Activated naive CD8-positive, alpha-beta T cell (primary cell): Measurements from ENCODE around the gene ASIC5.

Experiments
- H3K27ac Mint-ChIP-seq: one replicate; pipeline ENCODE4 v1.8.0; 2021; ENCODE audit warnings: mixed read lengths
- H3K27me3 Mint-ChIP-seq: one replicate; pipeline ENCODE4 v1.8.0; 2021; ENCODE audit warnings: mixed read lengths
- H3K36me3 Mint-ChIP-seq: one replicate; pipeline ENCODE4 v1.8.0; 2021; ENCODE audit warnings: mixed read lengths
- H3K4me1 Mint-ChIP-seq: one replicate; pipeline ENCODE4 v1.8.0; 2021; ENCODE audit warnings: low read depth, mixed read lengths
- H3K4me3 Mint-ChIP-seq: one replicate; pipeline ENCODE4 v1.8.0; 2021; ENCODE audit warnings: mild to moderate bottlenecking, mixed read lengths
- H3K9me3 Mint-ChIP-seq: one replicate; pipeline ENCODE4 v1.8.0; 2021; ENCODE audit warnings: low read depth, mixed read lengths

Gene ASIC5

GRCh38 chr4:155889946-155890345 lies 23.9 kb upstream of the ASIC5 start:
- H3K27ac Mint-ChIP-seq: no peak overlapping the region
- H3K27me3 Mint-ChIP-seq: peaks cover 11% of the 10 kb centered on the region
- no peak overlapping the region for H3K4me3 Mint-ChIP-seq
- H3K9me3 Mint-ChIP-seq: peaks cover 3% of the 10 kb centered on the region
- no peaks in the 10 kb centered on the region for H3K4me1 Mint-ChIP-seq
- no peaks in the 10 kb centered on the region for H3K36me3 Mint-ChIP-seq

- H3K4me1 Mint-ChIP-seq: no peaks in the 10 kb centered on the region
Measured at GRCh38 chr4:155889031-155889793, 23.1 kb upstream of the ASIC5 start.

GRCh38 chr4:155887847-155888570 lies 21.9 kb upstream of the ASIC5 start:
- peaks cover 11% of the 10 kb centered on the region for H3K27me3 Mint-ChIP-seq
- H3K4me1 Mint-ChIP-seq: no peaks in the 10 kb centered on the region
- H3K36me3 Mint-ChIP-seq: no peaks in the 10 kb centered on the region
- H3K4me3 Mint-ChIP-seq: no peak overlapping the region
- no peak overlapping the region for H3K27ac Mint-ChIP-seq
- peaks cover 6% of the 10 kb centered on the region for H3K9me3 Mint-ChIP-seq

More at GRCh38 chr4:155889031-155889793, 23.1 kb upstream of the ASIC5 start:
- H3K27ac Mint-ChIP-seq: no peak overlapping the region
- no peak overlapping the region for H3K4me3 Mint-ChIP-seq
- H3K27me3 Mint-ChIP-seq: peaks cover 11% of the 10 kb centered on the region
- H3K36me3 Mint-ChIP-seq: no peaks in the 10 kb centered on the region
- H3K9me3 Mint-ChIP-seq: peaks cover 3% of the 10 kb centered on the region

- Mint-ChIP-seq H3K4me3 (no peak overlapping the region), H3K4me1 (no peaks in the 10 kb centered on the region), H3K36me3 (no peaks in the 10 kb centered on the region), H3K9me3 (peaks cover 6% of the 10 kb centered on the region), H3K27ac (no peak overlapping the region), H3K27me3 (peaks cover 10% of the 10 kb centered on the region)
Measured at GRCh38 chr4:155887045-155887444, 21.0 kb upstream of the ASIC5 start.

GRCh38 chr4:155885666-155886065 lies 19.6 kb upstream of the ASIC5 start:
- Mint-ChIP-seq H3K4me1 (no peaks in the 10 kb centered on the region), H3K9me3 (peaks cover 3% of the 10 kb centered on the region), H3K4me3 (no peak overlapping the region), H3K27ac (no peak overlapping the region), H3K36me3 (no peaks in the 10 kb centered on the region), H3K27me3 (peaks cover 6% of the 10 kb centered on the region)

- Mint-ChIP-seq H3K27ac (no peak overlapping the region), H3K36me3 (no peaks in the 10 kb centered on the region), H3K27me3 (peaks cover 1% of the 10 kb centered on the region), H3K9me3 (peaks cover 3% of the 10 kb centered on the region), H3K4me3 (no peak overlapping the region), H3K4me1 (no peaks in the 10 kb centered on the region)
Measured at GRCh38 chr4:155883895-155884294, 17.8 kb upstream of the ASIC5 start.

GRCh38 chr4:155881555-155881954 lies 15.5 kb upstream of the ASIC5 start:
- H3K4me3 Mint-ChIP-seq: no peak overlapping the region

GRCh38 chr4:155879767-155880166 lies 13.7 kb upstream of the ASIC5 start:
- H3K9me3 Mint-ChIP-seq: peaks cover 3% of the 10 kb centered on the region
- H3K36me3 Mint-ChIP-seq: no peaks in the 10 kb centered on the region
- H3K4me3 Mint-ChIP-seq: no peak overlapping the region
- H3K4me1 Mint-ChIP-seq: no peaks in the 10 kb centered on the region
- no peak overlapping the region for H3K27ac Mint-ChIP-seq
- no peaks in the 10 kb centered on the region for H3K27me3 Mint-ChIP-seq

More at GRCh38 chr4:155881555-155881954, 15.5 kb upstream of the ASIC5 start:
- Mint-ChIP-seq H3K27ac (no peak overlapping the region), H3K27me3 (no peaks in the 10 kb centered on the region), H3K4me1 (no peaks in the 10 kb centered on the region), H3K36me3 (no peaks in the 10 kb centered on the region), H3K9me3 (peaks cover 3% of the 10 kb centered on the region)

- Mint-ChIP-seq H3K4me3 (no peak overlapping the region), H3K9me3 (peaks cover 3% of the 10 kb centered on the region)
Measured at GRCh38 chr4:155878611-155879010, 12.5 kb upstream of the ASIC5 start.

GRCh38 chr4:155877971-155878370 lies 11.9 kb upstream of the ASIC5 start:
- Mint-ChIP-seq H3K27me3 (no peaks in the 10 kb centered on the region), H3K9me3 (no peaks in the 10 kb centered on the region), H3K4me1 (no peaks in the 10 kb centered on the region), H3K36me3 (no peaks in the 10 kb centered on the region), H3K27ac (no peak overlapping the region), H3K4me3 (no peak overlapping the region)

More at GRCh38 chr4:155878611-155879010, 12.5 kb upstream of the ASIC5 start:
- Mint-ChIP-seq H3K27ac (no peak overlapping the region), H3K27me3 (no peaks in the 10 kb centered on the region), H3K4me1 (no peaks in the 10 kb centered on the region), H3K36me3 (no peaks in the 10 kb centered on the region)

GRCh38 chr4:155875878-155876277 lies 9.8 kb upstream of the ASIC5 start:
- Mint-ChIP-seq H3K36me3 (no peaks in the 10 kb centered on the region), H3K4me3 (no peak overlapping the region), H3K4me1 (no peaks in the 10 kb centered on the region), H3K27ac (no peak overlapping the region), H3K27me3 (no peaks in the 10 kb centered on the region), H3K9me3 (no peaks in the 10 kb centered on the region)

- H3K36me3 Mint-ChIP-seq: no peaks in the 10 kb centered on the region
- H3K4me3 Mint-ChIP-seq: no peak overlapping the region
Measured at GRCh38 chr4:155855897-155856296, 10.2 kb downstream of the ASIC5 start.

GRCh38 chr4:155854582-155855226 lies 11.4 kb downstream of the ASIC5 start:
- no peaks in the 10 kb centered on the region for H3K9me3 Mint-ChIP-seq
- no peaks in the 10 kb centered on the region for H3K4me1 Mint-ChIP-seq
- H3K27ac Mint-ChIP-seq: no peak overlapping the region
- peaks cover 5% of the 10 kb centered on the region for H3K27me3 Mint-ChIP-seq
- no peaks in the 10 kb centered on the region for H3K36me3 Mint-ChIP-seq
- no peak overlapping the region for H3K4me3 Mint-ChIP-seq

More at GRCh38 chr4:155855897-155856296, 10.2 kb downstream of the ASIC5 start:
- Mint-ChIP-seq H3K27ac (no peak overlapping the region), H3K4me1 (no peaks in the 10 kb centered on the region), H3K27me3 (peaks cover 5% of the 10 kb centered on the region), H3K9me3 (no peaks in the 10 kb centered on the region)

- H3K27ac Mint-ChIP-seq: no peak overlapping the region
- H3K9me3 Mint-ChIP-seq: no peaks in the 10 kb centered on the region
- no peaks in the 10 kb centered on the region for H3K27me3 Mint-ChIP-seq
- H3K4me1 Mint-ChIP-seq: no peaks in the 10 kb centered on the region
- no peaks in the 10 kb centered on the region for H3K36me3 Mint-ChIP-seq
- H3K4me3 Mint-ChIP-seq: no peak overlapping the region
Measured at GRCh38 chr4:155853189-155853588, 12.9 kb downstream of the ASIC5 start.

GRCh38 chr4:155849042-155849441 lies 17.0 kb downstream of the ASIC5 start:
- Mint-ChIP-seq H3K27ac (no peak overlapping the region), H3K36me3 (no peaks in the 10 kb centered on the region), H3K9me3 (no peaks in the 10 kb centered on the region), H3K4me1 (no peaks in the 10 kb centered on the region), H3K27me3 (peaks cover 2% of the 10 kb centered on the region), H3K4me3 (no peak overlapping the region)
